ENCODE results near the gene CAPN13.
"Not testable (repeated sequence)": the region's sequence is repeated elsewhere in the genome, so short reads cannot be mapped to it uniquely, and the experiment has no call there.

The CAPN13 gene

GRCh38 chr2:30705711-30706533, 101.3 kb downstream of the CAPN13 start:
- no peak for DNase-seq (ENCODE audit: low read depth in 2 of 2)

- DNase-seq (ENCODE audit: low read depth in 2 of 2), result no peak
These were observed 102.2 kb downstream of the CAPN13 start for GRCh38 chr2:30705056-30705455.

- DNase-seq (ENCODE audit: low read depth in 2 of 2), result no peak
These were observed 102.8 kb downstream of the CAPN13 start for GRCh38 chr2:30704309-30705020.

GRCh38 chr2:30702694-30703093, 104.6 kb downstream of the CAPN13 start:
- no peak for DNase-seq (ENCODE audit: low read depth in 2 of 2)

- DNase-seq (ENCODE audit: low read depth in 2 of 2), result no peak
These were observed 105.5 kb downstream of the CAPN13 start for GRCh38 chr2:30701782-30702181.

- DNase-seq (ENCODE audit: low read depth in 2 of 2), result not testable (repeated sequence)
These were observed 109.8 kb downstream of the CAPN13 start for GRCh38 chr2:30697242-30698103.

GRCh38 chr2:30695749-30696148, 111.5 kb downstream of the CAPN13 start:
- DNase-seq (ENCODE audit: low read depth in 2 of 2), result no peak

- DNase-seq (ENCODE audit: low read depth in 2 of 2), result no peak
These were observed 112.8 kb downstream of the CAPN13 start for GRCh38 chr2:30694286-30695055.

GRCh38 chr2:30693821-30694281, 113.4 kb downstream of the CAPN13 start:
- DNase-seq (ENCODE audit: low read depth in 2 of 2), result no peak

- DNase-seq (ENCODE audit: low read depth in 2 of 2), result no peak
These were observed 114.4 kb downstream of the CAPN13 start for GRCh38 chr2:30692829-30693275.

- no peak for DNase-seq (ENCODE audit: low read depth in 2 of 2)
These were observed 115.1 kb downstream of the CAPN13 start for GRCh38 chr2:30691948-30692828.

GRCh38 chr2:30691091-30691947, 115.9 kb downstream of the CAPN13 start:
- no peak for DNase-seq (ENCODE audit: low read depth in 2 of 2)

- no peak for DNase-seq (ENCODE audit: low read depth in 2 of 2)
These were observed 117.1 kb downstream of the CAPN13 start for GRCh38 chr2:30690126-30690561.

GRCh38 chr2:30689496-30690125, 117.6 kb downstream of the CAPN13 start:
- DNase-seq (ENCODE audit: low read depth in 2 of 2), result no peak

GRCh38 chr2:30688956-30689401, 118.3 kb downstream of the CAPN13 start:
- no peak for DNase-seq (ENCODE audit: low read depth in 2 of 2)

GRCh38 chr2:30686669-30687068, 120.6 kb downstream of the CAPN13 start:
- no peak for DNase-seq (ENCODE audit: low read depth in 2 of 2)

GRCh38 chr2:30686000-30686399, 121.2 kb downstream of the CAPN13 start:
- no peak for DNase-seq (ENCODE audit: low read depth in 2 of 2)

GRCh38 chr2:30684996-30685395, 122.2 kb downstream of the CAPN13 start:
- no peak for DNase-seq (ENCODE audit: low read depth in 2 of 2)

GRCh38 chr2:30684516-30684915, 122.7 kb downstream of the CAPN13 start:
- DNase-seq (ENCODE audit: low read depth in 2 of 2), result no peak

All from fibroblast of skin of left quadriceps (primary cell).